Mammary epithelial cell (primary cell): ENCODE data around the gene CYSRT1.

Source experiments
- EZH2 ChIP-seq: IDR thresholded peaks from 2 replicates; pipeline ENCODE4 v1.6.1; 2012; ENCODE audit warnings: low read length, inconsistent platforms, borderline replicate concordance
- TF ChIP-seq, protein P1 (sequence below), 2 donors: IDR thresholded peaks in 1 of 2; conservative IDR thresholded peaks in 1 of 2; 2 replicates each; pipeline ENCODE4 v1.5.1; 2011 to 2012; ENCODE audit warnings: inconsistent platforms in 2 of 2, low read length in 2 of 2, mild to moderate bottlenecking in 2 of 2, control low read depth in 1 of 2, low read depth in 1 of 2; ENCODE audit not compliant: insufficient read depth in 1 of 2; ENCODE audit errors: extremely low read depth in 1 of 2

DNA sequence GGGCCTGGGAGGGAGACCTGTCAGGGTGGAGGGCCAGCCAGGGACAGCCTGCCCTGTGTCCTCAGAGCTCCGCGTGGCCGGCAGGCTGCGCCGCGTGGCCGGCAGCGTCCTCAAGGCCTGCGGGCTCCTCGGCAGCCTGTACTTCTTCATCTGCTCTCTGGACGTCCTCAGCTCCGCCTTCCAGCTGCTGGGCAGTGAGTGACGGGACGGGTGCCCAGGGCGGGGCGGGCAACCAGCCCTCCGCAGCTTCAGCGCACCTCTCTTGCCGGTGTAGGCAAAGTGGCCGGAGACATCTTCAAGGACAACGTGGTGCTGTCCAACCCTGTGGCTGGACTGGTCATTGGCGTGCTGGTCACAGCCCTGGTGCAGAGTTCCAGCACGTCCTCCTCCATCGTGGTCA lies 7.5 kb downstream of the CYSRT1 start:
- TF ChIP-seq, protein P1, sequence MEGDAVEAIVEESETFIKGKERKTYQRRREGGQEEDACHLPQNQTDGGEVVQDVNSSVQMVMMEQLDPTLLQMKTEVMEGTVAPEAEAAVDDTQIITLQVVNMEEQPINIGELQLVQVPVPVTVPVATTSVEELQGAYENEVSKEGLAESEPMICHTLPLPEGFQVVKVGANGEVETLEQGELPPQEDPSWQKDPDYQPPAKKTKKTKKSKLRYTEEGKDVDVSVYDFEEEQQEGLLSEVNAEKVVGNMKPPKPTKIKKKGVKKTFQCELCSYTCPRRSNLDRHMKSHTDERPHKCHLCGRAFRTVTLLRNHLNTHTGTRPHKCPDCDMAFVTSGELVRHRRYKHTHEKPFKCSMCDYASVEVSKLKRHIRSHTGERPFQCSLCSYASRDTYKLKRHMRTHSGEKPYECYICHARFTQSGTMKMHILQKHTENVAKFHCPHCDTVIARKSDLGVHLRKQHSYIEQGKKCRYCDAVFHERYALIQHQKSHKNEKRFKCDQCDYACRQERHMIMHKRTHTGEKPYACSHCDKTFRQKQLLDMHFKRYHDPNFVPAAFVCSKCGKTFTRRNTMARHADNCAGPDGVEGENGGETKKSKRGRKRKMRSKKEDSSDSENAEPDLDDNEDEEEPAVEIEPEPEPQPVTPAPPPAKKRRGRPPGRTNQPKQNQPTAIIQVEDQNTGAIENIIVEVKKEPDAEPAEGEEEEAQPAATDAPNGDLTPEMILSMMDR (conservative IDR thresholded peaks at IDR 0.05 in 1 of 2, IDR thresholded peaks at IDR 0.05 in 1 of 2; ENCODE audit: extremely low read depth in 1 of 2, insufficient read depth in 1 of 2, low read depth in 1 of 2, low read length in 2 of 2), result no peak
- no peak for TF ChIP-seq EZH2
